GM21825 (cell line): ENCODE measurements around the gene ROMO1.
A peak's percentile ranks its signal among the peaks of the same experiment; 100 is the strongest.

Experiments used
- ATAC-seq: cut with Tn5 transposase; IDR thresholded peaks from one replicate; pipeline ENCODE4 v1.9.1; 2021; ENCODE audit warnings: mild to moderate bottlenecking, moderate library complexity; ENCODE audit not compliant: unreplicated experiment

ROMO1 gene

GRCh38 chr20:35699127-35699956 is at the start of gene ROMO1, which contains the start of gene NFS1:
ROMO1 (plus strand) TSS chr20:35699405; CDS start chr20:35699633, 228 bp downstream.
NFS1 (minus strand) TSS chr20:35699352; CDS start chr20:35699288, 64 bp downstream.
- peak; percentile 79 for ATAC-seq

DNA sequence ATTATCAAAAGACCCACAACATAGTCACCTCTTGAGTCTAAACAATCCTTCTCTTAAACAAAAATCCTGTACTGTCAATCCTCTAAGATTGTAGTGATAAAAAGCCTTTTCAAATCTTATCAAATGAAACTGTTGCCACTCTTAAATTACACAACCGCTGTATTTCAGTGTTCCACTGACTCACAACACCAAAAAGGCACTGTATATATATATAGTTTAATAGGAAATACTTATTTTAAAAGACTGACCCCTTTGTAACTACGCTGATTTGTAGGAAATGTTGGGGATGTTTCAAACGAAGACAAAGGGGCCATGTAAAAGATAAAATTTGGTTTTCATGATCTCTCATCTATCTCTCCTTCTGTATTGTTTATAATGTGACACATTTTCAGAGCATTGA is 48.6 kb upstream of the ROMO1 start:
- ATAC-seq, result no peak

- ATAC-seq, result no peak
Measured at GRCh38 chr20:35651958-35652357, 47.2 kb upstream of the ROMO1 start.

DNA sequence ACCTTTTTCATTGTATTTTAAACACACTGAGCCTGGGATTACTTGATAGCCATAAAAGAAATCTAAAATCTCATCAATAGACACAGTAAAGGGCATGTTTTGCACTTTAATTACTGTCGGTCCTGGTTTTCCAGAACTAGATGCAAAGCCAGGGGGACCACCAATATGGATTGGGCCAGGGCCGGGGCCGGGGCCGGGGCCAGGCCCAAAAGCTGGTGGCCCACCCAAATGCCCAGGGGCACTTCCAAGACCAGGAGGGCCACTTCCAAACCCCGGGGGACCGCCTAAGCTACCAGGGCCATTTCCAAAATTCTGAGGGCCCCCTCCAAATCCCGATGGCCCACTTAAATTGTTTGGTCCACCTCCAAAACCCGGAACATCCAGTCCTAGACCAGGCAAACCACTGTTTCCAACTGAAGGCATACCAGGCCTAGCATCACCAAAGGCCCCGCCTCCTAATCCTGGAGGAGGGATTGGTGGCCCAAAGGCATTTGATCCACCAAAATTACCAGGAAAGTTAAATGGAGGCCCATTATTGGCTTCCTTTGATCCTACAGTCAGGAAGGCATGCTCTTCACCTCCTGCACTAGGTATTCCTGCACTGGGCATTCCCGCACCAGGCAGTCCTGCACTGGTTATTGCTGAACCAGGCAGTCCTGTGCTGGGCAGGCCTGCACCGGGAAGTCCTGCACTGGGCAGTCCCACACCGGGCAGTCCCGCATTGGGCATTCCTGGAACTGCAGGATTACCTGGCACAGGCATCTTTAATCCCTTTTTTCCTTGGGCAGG is 46.4 kb upstream of the ROMO1 start:
- ATAC-seq, result no peak

DNA sequence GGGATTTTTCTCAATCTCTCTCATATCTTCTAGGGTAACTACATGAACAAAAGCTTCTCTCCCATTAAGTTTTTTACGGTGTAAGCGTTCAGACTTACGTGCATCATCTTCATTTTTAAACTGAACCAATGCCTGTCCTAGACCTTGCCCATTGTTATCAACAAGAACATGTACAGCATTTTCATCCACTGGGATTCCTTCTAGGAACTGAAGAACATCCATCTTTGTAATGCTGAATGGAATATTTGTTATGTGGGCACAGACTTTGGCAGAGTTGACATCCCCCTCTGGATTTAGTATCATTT is 45.8 kb upstream of the ROMO1 start:
- ATAC-seq, result no peak

DNA sequence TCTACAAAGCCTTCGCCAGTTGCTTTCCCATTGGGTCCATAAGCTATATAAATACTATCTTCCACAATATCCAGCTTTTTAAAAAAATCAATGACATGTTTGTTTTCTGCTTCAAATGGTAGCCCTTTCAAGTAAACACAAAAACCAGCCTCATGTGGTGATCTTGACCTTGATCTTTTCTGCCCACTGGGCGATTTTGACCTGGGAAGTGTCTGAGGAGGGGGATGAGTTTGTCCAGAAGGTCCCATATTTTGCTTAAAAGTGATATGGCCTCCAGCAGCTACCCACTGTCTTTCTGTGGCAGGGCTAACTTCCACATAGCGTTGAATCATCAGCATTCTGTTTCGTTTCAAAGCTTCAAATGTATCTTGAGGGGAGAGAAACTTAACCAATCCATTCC is 45.3 kb upstream of the ROMO1 start:
- ATAC-seq, result no peak

- no peak for ATAC-seq
Measured at GRCh38 chr20:35654415-35654814, 44.8 kb upstream of the ROMO1 start.

DNA sequence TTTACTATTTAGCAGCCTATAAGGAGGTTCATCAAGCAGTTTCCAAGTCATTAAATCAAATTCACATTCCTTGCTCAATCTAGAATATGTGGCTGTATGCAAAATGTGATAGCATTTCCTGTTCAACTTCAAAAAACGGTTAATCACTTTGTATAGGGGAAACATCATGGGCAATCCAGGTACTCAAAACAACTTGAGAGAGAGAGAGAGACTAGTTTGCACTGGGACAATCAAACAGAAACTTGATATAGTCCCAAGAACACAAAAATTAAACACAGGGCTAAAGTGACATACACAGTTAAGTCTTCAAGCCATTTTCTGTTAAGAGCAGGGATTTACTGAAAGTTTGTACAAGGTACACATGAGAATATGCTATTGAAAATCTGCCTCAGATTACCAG is 41.9 kb upstream of the ROMO1 start:
- no peak for ATAC-seq

DNA sequence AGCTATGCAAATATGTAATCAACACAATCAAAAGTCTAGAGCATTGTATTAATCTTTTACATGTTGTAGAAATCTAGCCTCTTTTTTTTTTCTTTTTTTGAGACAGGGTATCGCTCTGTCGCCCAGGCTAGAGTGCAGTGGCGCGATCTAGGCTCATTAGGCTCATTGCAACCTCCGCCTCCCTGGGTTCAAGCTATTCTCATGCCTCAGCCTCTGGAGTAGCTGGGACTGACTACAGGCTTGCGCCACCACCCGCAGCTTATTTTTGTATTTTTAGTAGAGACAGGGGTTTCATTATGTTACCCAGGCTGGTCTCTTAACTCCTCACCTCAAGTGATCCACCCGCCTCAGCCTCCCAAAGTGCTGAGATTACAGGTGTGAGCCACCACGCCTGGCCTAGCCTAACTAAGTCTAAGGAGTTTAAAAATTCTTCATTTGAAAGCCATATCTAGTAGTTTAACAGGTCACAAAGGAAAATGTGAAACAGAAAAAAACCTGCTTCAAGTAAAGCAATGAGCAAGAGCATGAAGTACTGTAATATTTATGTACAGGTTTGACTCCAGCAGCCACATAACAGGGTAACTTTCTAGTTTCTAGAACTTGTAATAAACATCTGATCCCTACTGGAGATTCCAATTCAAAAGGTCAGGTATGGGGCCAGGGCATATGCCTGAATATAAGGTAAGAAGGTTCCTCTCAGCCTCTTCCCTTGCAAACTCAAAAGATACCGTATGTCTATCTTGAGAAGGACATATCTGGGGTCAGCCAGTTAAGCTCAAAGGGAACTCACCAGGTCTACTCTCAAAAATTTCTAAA is 38.9 kb upstream of the ROMO1 start:
- no peak for ATAC-seq

GRCh38 chr20:35661053-35661452 is 38.2 kb upstream of the ROMO1 start:
- no peak for ATAC-seq

GRCh38 chr20:35661908-35662307 is 37.3 kb upstream of the ROMO1 start:
- ATAC-seq, result no peak

GRCh38 chr20:35662551-35662950 is 36.7 kb upstream of the ROMO1 start:
- ATAC-seq, result no peak

- ATAC-seq, result peak; percentile 26
Measured at GRCh38 chr20:35663516-35664465, 35.4 kb upstream of the ROMO1 start.

- peak; percentile 73 for ATAC-seq
Measured at GRCh38 chr20:35664466-35665206, 34.6 kb upstream of the ROMO1 start, which contains the start of the genes CPNE1 and RBM12. CPNE1 (minus strand) TSS chr20:35664900; CDS start chr20:35632923, 31,977 bp downstream. RBM12 (minus strand) TSS chr20:35664900; CDS start chr20:35655322, 9,578 bp downstream.

DNA sequence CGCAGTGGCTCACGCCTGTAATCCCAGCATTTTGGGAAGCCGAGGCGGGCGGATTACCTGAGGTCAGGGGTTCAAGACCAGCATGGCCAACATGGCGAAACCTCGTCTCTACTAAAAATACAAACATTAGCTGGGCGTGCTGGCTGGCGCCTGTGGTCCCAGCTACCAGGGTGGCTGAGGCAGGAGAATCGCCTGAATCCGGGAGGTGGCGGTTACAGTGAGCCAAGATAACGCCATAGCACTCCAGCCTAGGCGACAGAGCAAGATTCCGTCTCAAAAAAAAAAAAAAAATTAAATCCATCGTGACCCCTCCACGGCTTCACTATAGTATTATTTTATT is 33.3 kb upstream of the ROMO1 start:
- no peak for ATAC-seq

DNA sequence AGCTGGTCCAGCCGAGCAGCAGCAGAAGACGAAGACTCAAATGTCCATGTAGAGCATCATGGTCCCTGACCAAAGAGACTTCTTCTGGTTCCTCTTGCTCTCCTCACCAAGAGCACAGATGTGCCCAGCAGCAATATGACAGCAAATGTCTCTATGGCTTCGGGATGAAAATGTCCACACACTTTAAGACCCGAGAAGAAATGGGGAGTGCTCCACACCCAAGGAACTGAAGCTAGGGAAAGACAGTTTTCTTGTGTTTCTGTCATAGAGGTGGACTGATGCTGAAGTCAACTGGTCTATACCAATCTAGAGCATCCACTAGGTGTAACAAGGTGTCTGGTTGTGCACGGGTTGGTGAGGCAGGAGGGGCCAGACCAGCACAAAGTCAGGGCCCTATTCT is 30.0 kb upstream of the ROMO1 start:
- ATAC-seq, result no peak

DNA sequence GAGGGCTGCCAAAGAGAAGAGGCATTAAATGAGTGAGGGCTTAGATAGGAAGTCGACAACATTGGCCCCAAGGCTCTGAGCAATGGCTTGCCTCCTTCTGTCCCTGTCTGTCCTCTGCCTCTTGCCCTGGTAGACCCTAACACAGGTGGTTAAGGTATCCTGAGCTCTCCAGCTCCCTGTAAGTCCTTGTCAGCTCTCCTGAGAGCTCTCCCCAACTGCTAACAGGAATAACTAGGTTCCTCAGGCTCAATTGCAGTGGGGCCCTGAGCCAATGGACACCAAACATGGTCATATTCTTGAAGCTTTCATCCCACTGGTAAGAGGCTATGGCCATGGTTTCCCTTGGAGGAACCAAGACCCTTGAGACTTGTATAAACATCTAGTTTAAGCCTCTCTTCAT is 29.5 kb upstream of the ROMO1 start:
- no peak for ATAC-seq

DNA sequence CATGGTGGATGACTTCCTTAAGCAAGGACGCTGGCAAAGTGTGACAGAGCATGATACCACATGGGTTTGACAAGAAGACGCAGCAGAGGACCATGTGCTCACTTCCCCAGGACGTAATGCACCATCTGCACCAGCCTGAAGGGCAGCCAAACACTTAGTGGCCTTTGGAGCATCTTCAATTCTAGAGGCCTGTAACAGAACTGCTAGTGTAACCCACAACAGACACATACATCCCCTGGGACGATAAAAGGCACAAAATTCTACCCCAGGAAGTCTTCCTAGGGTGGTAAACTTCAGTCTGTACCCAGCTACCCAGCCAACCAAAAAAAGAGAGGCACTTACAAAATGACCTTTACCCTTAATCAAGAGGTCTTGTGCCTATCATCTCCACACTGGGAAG is 25.3 kb upstream of the ROMO1 start:
- no peak for ATAC-seq

GRCh38 chr20:35674921-35675320 is 24.3 kb upstream of the ROMO1 start:
- ATAC-seq, result no peak
